NOMO-1 treated with dmso at 0.1 percent for 144 hours (cell line): Measurements from ENCODE around the gene FNDC3A.
"Not testable (repeated sequence)": the region's sequence is repeated elsewhere in the genome, so short reads cannot be mapped to it uniquely, and the experiment has no call there.

Experiments used
- DNase-seq: peaks from one replicate; lab custom pipeline; 2025; ENCODE audit not compliant: unreplicated experiment; lab: John Stamatoyannopoulos, UW

The FNDC3A gene

GRCh38 chr13:49040872-49041271 is 65.2 kb downstream of the FNDC3A start:
- DNase-seq = no peak

- no peak for DNase-seq
Measured at GRCh38 chr13:49042476-49042875, 66.8 kb downstream of the FNDC3A start.

GRCh38 chr13:49044008-49044407 is 68.3 kb downstream of the FNDC3A start:
- DNase-seq = no peak

GRCh38 chr13:49044836-49045235 is 69.1 kb downstream of the FNDC3A start:
- DNase-seq = no peak

GRCh38 chr13:49046002-49046401 is 70.3 kb downstream of the FNDC3A start:
- DNase-seq = no peak

- DNase-seq = no peak
Measured at GRCh38 chr13:49046519-49046918, 70.8 kb downstream of the FNDC3A start.

- DNase-seq = no peak
Measured at GRCh38 chr13:49052813-49053212, 77.1 kb downstream of the FNDC3A start.

GRCh38 chr13:49053215-49053614 is 77.5 kb downstream of the FNDC3A start:
- DNase-seq = no peak

- DNase-seq = no peak
Measured at GRCh38 chr13:49053906-49054305, 78.2 kb downstream of the FNDC3A start.

- no peak for DNase-seq
Measured at GRCh38 chr13:49055021-49055420, 79.3 kb downstream of the FNDC3A start.

GRCh38 chr13:49057176-49057575 is 81.5 kb downstream of the FNDC3A start:
- DNase-seq = no peak

GRCh38 chr13:49058761-49059160 is 83.0 kb downstream of the FNDC3A start:
- no peak for DNase-seq

- DNase-seq = no peak
Measured at GRCh38 chr13:49060678-49061387, 85.1 kb downstream of the FNDC3A start.

- not testable (repeated sequence) for DNase-seq
Measured at GRCh38 chr13:49061388-49061752, 85.7 kb downstream of the FNDC3A start.

- peak; percentile 10 for DNase-seq
Measured at GRCh38 chr13:49062297-49062896, 86.7 kb downstream of the FNDC3A start.

- DNase-seq = no peak
Measured at GRCh38 chr13:49063011-49063410, 87.3 kb downstream of the FNDC3A start.

- no peak for DNase-seq
Measured at GRCh38 chr13:49063497-49063896, 87.8 kb downstream of the FNDC3A start.

- DNase-seq = no peak
Measured at GRCh38 chr13:49064476-49064875, 88.8 kb downstream of the FNDC3A start.

GRCh38 chr13:49066856-49067255 is 91.1 kb downstream of the FNDC3A start:
- DNase-seq = no peak

- DNase-seq = not testable (repeated sequence)
Measured at GRCh38 chr13:49068498-49068897, 92.8 kb downstream of the FNDC3A start.

GRCh38 chr13:49070021-49070420 is 94.3 kb downstream of the FNDC3A start:
- DNase-seq = not testable (repeated sequence)

- DNase-seq = no peak
Measured at GRCh38 chr13:49071341-49071937, 95.7 kb downstream of the FNDC3A start.
